ENCODE measurements around the gene ARMC9. TPM values are rescaled to one million over a fixed set of nuclear protein-coding genes. Genes with fewer than 3 reads are reported as not detected.

ARMC9 gene
- total RNA-seq, 1 donor, result 9.7 TPM

DNA sequence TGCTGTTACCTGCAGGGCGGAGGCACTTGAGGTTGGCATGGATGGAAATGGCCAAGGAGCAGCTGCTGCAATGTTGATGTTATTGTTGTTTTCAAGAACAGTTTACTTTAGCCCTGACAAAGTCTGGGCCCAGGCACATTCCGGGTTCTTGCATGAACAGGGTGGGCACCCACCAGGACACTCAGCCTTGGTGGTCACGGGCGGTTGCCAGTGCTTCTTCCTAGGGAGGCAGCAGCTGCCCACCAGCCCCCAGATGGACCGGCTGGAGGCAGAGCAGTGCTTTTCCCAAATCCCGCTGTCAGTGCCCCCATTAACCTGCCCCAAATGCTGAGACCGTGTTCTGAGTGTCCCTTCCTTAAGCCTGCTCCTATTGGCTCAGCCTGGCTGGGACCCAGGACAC is 158.6 kb downstream of the ARMC9 start:
- DNase-seq (ENCODE audit: low read depth in 2 of 3, low spot score in 2 of 3), result no peak

DNA sequence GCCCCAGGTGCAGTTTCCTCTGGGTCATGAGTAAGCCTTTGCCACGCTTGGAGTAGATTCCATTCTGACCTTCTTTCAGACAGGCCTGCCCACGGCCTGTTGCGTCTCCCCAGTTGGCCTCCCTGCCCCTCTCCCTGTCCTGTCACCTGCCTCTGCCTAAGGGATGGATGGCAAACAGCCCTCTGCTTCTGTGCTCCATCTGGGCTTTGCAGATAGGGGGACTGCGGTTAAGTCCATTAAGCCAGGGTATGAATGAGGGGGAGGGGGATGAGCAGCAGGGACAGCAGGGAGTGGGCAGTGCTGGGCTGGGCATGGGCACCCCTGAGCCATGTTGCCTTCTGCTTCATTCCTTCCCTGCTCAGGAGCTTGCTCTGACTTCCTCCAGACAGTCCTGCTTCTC is 159.5 kb downstream of the ARMC9 start:
- no peak for DNase-seq (ENCODE audit: low read depth in 2 of 3, low spot score in 2 of 3)

DNA sequence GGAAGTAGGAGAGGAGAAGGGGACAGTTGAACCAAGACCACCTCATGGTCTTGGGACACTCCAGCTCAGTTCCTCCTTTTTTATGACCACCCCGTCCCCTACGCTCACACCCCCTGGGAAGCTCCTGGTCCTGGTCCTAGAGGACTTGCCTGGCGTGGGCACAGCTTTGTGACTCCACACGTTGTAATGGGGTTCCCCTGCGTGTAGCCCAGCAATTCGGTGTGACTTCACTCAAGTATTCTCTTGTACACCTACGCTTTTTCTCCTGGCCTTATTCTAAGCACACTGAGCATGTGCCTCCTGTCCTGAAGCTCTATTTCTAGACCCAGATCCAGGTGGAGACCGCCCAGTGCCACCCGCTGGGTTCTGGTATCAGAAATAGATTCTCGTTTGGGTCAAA is 161.0 kb downstream of the ARMC9 start:
- DNase-seq (ENCODE audit: low read depth in 2 of 3, low spot score in 2 of 3), result no peak

DNA sequence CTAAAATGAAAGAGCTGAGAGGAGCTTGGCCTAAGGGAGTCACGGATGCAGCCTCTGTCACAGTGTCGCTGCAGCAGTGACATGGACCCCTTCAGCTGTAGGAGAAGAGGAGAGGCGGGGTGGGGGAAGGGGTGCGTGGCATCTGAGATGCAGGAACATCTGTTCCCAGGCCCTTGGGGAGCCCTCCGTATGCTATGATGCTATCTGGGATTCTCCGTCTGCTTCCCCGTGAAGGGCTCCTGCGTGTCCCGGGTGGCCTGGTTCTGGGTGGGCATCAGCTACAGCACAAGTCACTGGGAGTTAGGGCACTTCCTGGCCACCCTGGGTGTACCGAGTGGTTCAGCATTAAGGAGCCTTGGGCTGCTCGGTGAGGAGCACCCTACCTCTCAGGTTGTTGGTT is 161.5 kb downstream of the ARMC9 start:
- DNase-seq (ENCODE audit: low read depth in 2 of 3, low spot score in 2 of 3), result no peak

DNA sequence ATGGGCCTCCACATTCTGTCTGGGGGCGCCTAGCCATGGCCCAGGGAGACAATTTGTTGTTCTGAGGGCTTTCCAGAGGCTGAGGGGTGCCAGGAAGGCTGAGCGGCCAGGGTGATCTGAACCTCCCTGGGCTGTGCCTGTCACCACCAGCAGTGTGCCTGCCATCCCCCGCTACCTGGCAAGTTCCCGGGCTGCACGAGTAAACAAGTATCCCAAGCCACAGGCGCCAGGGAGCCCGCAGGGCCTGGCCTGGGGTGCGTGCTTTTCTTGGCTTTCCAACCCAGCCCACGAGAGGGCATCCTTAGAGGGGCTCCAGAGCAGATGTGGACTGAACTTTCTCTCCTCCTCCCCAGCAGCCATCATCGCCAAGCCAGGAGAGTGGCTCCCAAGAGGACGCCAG is 162.0 kb downstream of the ARMC9 start:
- DNase-seq (ENCODE audit: low read depth in 2 of 3, low spot score in 2 of 3), result no peak

DNA sequence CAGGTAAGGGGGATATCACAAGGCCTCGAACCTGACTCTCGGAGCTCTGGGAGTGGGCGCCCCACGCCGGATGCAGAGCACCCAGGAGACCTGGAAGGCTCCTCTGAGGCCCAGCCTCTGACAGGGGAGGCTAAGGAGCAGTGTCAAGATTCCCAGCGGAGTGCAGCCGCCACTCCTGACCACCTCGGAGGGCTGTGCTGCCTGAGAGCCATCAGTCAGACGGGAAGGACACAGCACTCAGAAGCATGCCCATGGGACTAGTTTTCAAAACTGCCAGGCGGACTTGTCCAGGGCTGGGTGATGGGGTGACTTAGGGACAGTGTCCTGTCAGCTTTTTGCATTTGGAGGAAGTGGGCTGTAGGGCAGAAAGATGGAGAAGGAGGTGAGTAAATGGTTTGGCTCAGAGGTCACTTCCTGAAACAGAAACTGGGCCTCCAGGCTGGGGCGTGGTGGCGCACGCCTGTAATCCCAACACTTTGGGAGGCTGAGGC is 162.5 kb downstream of the ARMC9 start:
- DNase-seq (ENCODE audit: low read depth in 2 of 3, low spot score in 2 of 3), result no peak

GRCh38 chr2:231361701-231362554 is 163.5 kb downstream of the ARMC9 start:
- peak in 2 of 3 donors; percentile 63 to 79 for DNase-seq (ENCODE audit: low read depth in 2 of 3, low spot score in 2 of 3)

GRCh38 chr2:231362555-231363184 is 164.2 kb downstream of the ARMC9 start:
- DNase-seq (ENCODE audit: low read depth in 2 of 3, low spot score in 2 of 3), result no peak

DNA sequence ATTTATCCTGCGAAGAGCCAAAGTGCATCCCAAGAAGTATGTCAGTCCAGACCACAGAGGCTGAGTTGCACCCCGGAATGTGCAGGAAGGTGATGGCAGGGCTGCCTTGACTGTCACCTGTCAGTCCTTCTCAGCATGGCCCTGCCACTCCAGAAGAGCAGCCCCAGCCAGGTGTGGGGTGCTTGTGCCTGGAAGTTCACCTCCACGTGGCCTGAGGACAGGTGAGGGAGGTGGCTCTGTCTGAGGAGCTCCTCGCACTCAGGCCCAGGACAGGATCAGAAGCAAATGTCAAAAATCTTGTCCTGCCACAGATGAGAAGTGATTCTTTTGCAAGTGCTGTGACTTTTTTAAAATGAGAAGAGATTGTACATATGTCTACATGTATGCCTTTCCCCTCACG is 165.6 kb downstream of the ARMC9 start:
- DNase-seq (ENCODE audit: low read depth in 2 of 3, low spot score in 2 of 3), result no peak

- DNase-seq (ENCODE audit: low read depth in 2 of 3, low spot score in 2 of 3), result peak in 1 of 3 donors; percentile 51
These were observed 166.8 kb downstream of the ARMC9 start for GRCh38 chr2:231364961-231365810.

- DNase-seq (ENCODE audit: low read depth in 2 of 3, low spot score in 2 of 3), result no peak
These were observed 168.7 kb downstream of the ARMC9 start for GRCh38 chr2:231367178-231367577.

DNA sequence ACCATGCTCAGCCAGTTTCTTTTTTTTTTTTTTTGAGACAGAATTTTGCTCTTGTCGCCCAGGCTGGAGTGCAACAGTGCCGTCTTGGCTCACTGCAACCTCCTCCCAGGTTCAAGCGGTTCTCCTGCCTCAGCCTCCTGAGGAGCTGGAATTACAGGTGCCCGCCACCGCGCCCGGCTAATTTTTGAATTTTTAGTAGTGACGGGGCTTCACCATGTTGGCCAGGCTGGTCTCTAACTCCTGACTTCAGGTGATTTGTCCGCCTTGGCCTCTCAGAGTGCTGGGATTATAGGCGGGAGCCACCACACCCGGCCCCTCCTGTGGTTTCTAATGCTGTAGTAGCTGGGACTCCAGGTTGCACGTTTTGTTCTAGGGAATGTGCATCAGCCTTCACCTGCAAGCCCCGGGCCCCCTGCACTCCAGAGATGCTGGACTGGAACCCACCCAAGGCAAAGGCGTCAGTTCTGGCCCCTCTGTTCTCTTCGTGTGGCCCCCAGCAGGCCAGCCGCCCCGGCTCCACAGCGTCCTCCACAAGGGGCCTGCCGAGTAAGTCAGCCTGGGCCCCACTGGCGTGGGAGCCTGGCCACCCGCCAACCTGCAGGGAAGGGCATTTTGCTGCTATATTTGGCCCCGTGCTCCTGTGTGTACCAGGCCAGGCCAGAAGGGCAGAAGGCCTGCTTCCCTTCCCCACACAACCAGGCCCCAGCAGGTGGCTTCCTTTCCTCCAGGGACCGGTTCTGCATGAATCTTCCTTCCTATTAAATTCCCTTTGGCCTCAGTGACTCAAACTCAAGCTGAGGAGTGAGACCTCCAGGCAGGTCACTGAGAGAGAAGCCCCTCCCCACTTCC is 171.4 kb downstream of the ARMC9 start:
- DNase-seq (ENCODE audit: low read depth in 2 of 3, low spot score in 2 of 3), result no peak

DNA sequence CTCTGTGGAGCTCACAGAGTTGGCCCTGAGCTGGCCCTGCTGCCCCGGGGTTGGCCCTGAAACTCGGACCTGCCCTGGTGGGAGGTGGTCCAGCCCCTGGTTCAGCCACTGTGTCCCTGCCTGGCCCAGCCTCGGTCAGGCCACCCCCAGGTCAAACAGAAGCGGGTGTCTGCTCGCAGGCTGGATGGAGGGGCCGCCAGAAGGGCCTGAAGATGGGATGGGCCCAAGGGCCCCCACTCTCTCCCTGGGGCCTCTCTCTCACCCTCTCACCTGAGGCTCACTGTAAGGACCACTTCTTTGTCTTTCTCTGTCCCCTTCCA is 172.0 kb downstream of the ARMC9 start:
- no peak for DNase-seq (ENCODE audit: low read depth in 2 of 3, low spot score in 2 of 3)

- DNase-seq (ENCODE audit: low read depth in 2 of 3, low spot score in 2 of 3), result no peak
These were observed 172.5 kb downstream of the ARMC9 start for GRCh38 chr2:231370749-231371429.

GRCh38 chr2:231371430-231372054 is 173.1 kb downstream of the ARMC9 start:
- DNase-seq (ENCODE audit: low read depth in 2 of 3, low spot score in 2 of 3), result no peak

DNA sequence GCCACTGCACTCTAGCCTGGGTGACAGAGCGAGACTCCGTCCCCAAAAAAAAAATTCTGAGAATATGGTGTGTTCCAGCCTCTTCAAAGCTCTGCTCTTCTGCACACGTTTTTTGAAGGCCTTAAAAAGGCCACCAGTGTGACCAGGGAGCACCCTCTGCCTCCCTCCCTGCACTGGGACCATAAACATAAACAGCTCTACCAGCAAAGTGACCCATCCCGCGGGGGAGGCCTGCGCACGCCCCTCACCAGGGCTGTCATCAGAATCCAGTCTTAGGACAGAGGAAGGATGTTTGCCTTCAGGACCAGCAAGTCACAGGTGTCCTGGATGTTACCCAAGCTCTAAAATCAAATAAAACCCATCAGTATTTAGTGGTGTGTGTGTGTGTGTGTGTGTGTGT is 173.9 kb downstream of the ARMC9 start:
- no peak for DNase-seq (ENCODE audit: low read depth in 2 of 3, low spot score in 2 of 3)

DNA sequence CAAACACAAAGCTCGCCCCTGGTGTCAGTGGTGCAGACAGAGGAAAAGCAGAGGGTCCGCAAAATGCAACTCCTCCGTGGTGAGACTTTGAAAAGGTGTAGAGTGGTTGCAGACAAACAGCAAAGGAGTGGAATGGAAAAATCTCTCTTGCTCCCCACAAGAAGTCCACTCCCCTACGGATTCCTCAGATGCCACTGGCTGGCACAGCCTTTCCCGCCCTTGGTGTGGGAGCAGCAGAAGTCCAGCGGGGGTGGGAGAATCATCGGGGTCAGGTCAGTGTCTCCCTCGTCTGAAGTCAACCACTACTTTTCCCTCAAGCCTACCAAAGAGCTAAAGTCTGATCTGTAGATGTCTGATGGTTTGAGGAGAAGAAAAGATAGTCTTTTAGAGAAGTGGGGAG is 174.8 kb downstream of the ARMC9 start:
- no peak for DNase-seq (ENCODE audit: low read depth in 2 of 3, low spot score in 2 of 3)

GRCh38 chr2:231373786-231374349 is 175.4 kb downstream of the ARMC9 start:
- no peak for DNase-seq (ENCODE audit: low read depth in 2 of 3, low spot score in 2 of 3)

DNA sequence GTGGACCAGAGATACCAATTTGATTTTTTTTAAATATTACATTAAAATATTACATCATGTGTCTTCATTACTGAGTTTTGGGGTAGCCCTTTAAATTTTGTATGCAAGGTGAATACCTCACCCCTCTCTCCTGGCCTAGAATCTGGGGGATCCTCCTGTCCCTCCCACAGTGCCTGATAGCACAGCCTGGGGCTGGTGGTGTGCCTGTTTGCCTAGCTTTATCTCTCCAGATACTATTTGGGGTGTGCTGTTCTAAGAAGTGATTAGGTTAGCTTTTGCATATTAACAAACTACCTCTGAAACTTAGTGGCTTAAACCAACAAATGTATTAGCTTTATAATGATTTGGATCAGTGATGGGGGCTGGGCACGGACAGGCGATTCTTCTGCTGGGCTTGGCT is 176.3 kb downstream of the ARMC9 start:
- DNase-seq (ENCODE audit: low read depth in 2 of 3, low spot score in 2 of 3), result no peak
